ENCODE data around the gene PRDM16.

GRCh38 chr1:3242408-3243260 is 173.6 kb downstream of the PRDM16 start:
- no peak for TF ChIP-seq ZBTB21 (CRISPR knock-in tag; IDR thresholded peaks at IDR 0.05; ENCODE audit: borderline replicate concordance)
- TF ChIP-seq, protein P1, sequence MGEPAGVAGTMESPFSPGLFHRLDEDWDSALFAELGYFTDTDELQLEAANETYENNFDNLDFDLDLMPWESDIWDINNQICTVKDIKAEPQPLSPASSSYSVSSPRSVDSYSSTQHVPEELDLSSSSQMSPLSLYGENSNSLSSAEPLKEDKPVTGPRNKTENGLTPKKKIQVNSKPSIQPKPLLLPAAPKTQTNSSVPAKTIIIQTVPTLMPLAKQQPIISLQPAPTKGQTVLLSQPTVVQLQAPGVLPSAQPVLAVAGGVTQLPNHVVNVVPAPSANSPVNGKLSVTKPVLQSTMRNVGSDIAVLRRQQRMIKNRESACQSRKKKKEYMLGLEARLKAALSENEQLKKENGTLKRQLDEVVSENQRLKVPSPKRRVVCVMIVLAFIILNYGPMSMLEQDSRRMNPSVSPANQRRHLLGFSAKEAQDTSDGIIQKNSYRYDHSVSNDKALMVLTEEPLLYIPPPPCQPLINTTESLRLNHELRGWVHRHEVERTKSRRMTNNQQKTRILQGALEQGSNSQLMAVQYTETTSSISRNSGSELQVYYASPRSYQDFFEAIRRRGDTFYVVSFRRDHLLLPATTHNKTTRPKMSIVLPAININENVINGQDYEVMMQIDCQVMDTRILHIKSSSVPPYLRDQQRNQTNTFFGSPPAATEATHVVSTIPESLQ (CRISPR knock-in tag; IDR thresholded peaks at IDR 0.05), result no peak
- TF ChIP-seq CTCF (IDR thresholded peaks at IDR 0.05), result no peak
- TF ChIP-seq, protein P2, sequence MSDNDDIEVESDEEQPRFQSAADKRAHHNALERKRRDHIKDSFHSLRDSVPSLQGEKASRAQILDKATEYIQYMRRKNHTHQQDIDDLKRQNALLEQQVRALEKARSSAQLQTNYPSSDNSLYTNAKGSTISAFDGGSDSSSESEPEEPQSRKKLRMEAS (CRISPR knock-in tag; IDR thresholded peaks at IDR 0.05), result no peak
- TF ChIP-seq ATF2 (CRISPR knock-in tag; IDR thresholded peaks at IDR 0.05; ENCODE audit: borderline replicate concordance, low read depth), result no peak
